ENCODE results near the gene PIK3C2B.

PIK3C2B gene

DNA sequence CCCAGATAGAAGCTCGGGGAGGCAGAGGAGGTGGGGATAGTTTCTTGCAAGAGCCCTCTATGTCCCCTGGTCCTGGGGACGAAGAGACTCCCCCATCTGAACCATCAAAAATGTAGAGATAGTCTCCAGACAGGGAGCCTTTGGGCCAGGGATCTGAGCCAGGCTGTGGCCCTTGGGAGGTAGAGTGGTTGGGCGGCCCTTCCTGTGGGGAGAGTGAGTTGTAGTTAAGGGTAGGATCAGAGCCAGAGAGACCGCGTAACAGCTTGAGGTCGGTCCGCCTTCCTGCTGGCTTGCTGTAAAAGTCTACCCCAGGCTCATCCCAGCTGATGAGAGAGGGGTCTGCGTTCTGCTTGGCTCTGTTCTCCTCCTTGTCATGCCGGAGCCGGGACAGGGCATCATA is 25.3 kb downstream of the PIK3C2B start:
- TF ChIP-seq L3MBTL2 (conservative IDR thresholded peaks at IDR 0.05), result no peak
- no peak for TF ChIP-seq SP1 (IDR thresholded peaks at IDR 0.05)
- TF ChIP-seq HDGF (IDR thresholded peaks at IDR 0.05; ENCODE audit: borderline replicate concordance), result no peak
- no peak for TF ChIP-seq LEF1 (IDR thresholded peaks at IDR 0.05; ENCODE audit: borderline replicate concordance)
- TF ChIP-seq ZNF384 (IDR thresholded peaks at IDR 0.05), result no peak
- no peak for TF ChIP-seq TARDBP (IDR thresholded peaks at IDR 0.05)
- no peak for TF ChIP-seq BHLHE40 (IDR thresholded peaks at IDR 0.05; ENCODE audit: borderline replicate concordance)
- no peak for TF ChIP-seq PKNOX1 (IDR thresholded peaks at IDR 0.05)
- TF ChIP-seq CTBP1 (IDR thresholded peaks at IDR 0.05; ENCODE audit: borderline replicate concordance), result no peak
- TF ChIP-seq FOXM1 (IDR thresholded peaks at IDR 0.05; ENCODE audit: borderline replicate concordance), result no peak
- TF ChIP-seq NFRKB (IDR thresholded peaks at IDR 0.05), result no peak
- ChIA-PET CTCF (no interaction called here), POLR2A (no interaction called here)
- no peak for DNase-seq (ENCODE audit: extremely low spot score)

GRCh38 chr1:204468766-204469302 is 25.8 kb downstream of the PIK3C2B start:
- POLR2A ChIA-PET, result no interaction called here
- CTCF ChIA-PET, result no interaction called here
- no peak for DNase-seq (ENCODE audit: extremely low spot score)
- no peak for TF ChIP-seq LEF1 (IDR thresholded peaks at IDR 0.05; ENCODE audit: borderline replicate concordance)
- TF ChIP-seq FOXM1 (IDR thresholded peaks at IDR 0.05; ENCODE audit: borderline replicate concordance), result no peak
- no peak for TF ChIP-seq NFRKB (IDR thresholded peaks at IDR 0.05)
- TF ChIP-seq BHLHE40 (IDR thresholded peaks at IDR 0.05; ENCODE audit: borderline replicate concordance), result no peak
- TF ChIP-seq SUZ12 (IDR thresholded peaks at IDR 0.05), result no peak
- no peak for TF ChIP-seq ELF4 (IDR thresholded peaks at IDR 0.05)
- no peak for TF ChIP-seq PKNOX1 (IDR thresholded peaks at IDR 0.05)
- no peak for TF ChIP-seq TARDBP (IDR thresholded peaks at IDR 0.05)
- TF ChIP-seq ARNT (IDR thresholded peaks at IDR 0.05), result no peak
- no peak for TF ChIP-seq FOXK2 (IDR thresholded peaks at IDR 0.05)

DNA sequence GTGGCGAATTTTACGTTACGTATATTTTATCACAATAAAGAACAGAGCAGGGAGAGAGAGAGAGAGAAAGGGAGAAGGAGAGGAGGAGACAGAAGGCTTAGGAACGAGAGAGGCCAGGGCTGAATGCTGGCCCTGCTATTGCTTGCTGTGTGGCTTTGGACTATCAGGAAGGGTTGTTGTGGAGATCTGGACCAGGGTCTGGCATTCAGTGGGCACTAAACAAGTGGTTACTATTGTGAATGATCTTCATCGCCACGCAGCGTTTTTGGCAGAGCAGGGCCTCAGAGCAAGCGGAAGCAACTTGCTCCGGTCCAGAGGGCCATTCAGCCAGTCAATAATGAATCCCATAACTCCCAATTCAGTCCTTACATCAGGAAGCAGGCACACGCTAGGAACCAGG is 26.4 kb downstream of the PIK3C2B start:
- ChIA-PET POLR2A (no interaction called here), CTCF (no interaction called here)
- TF ChIP-seq PKNOX1 (IDR thresholded peaks at IDR 0.05) (no peak), ZNF384 (IDR thresholded peaks at IDR 0.05) (no peak), NFRKB (IDR thresholded peaks at IDR 0.05) (no peak), FOXM1 (IDR thresholded peaks at IDR 0.05; ENCODE audit: borderline replicate concordance) (no peak), CTBP1 (IDR thresholded peaks at IDR 0.05; ENCODE audit: borderline replicate concordance) (no peak), L3MBTL2 (conservative IDR thresholded peaks at IDR 0.05) (no peak), FOXA1 (IDR thresholded peaks at IDR 0.05) (no peak), ARNT (IDR thresholded peaks at IDR 0.05) (no peak), ELF4 (IDR thresholded peaks at IDR 0.05) (no peak), HDGF (IDR thresholded peaks at IDR 0.05; ENCODE audit: borderline replicate concordance) (no peak), SP1 (IDR thresholded peaks at IDR 0.05) (no peak), SUZ12 (IDR thresholded peaks at IDR 0.05) (no peak), FOXK2 (IDR thresholded peaks at IDR 0.05) (no peak), TARDBP (IDR thresholded peaks at IDR 0.05) (no peak), BHLHE40 (IDR thresholded peaks at IDR 0.05; ENCODE audit: borderline replicate concordance) (no peak), LEF1 (IDR thresholded peaks at IDR 0.05; ENCODE audit: borderline replicate concordance) (no peak)
- DNase-seq (ENCODE audit: extremely low spot score), result no peak

DNA sequence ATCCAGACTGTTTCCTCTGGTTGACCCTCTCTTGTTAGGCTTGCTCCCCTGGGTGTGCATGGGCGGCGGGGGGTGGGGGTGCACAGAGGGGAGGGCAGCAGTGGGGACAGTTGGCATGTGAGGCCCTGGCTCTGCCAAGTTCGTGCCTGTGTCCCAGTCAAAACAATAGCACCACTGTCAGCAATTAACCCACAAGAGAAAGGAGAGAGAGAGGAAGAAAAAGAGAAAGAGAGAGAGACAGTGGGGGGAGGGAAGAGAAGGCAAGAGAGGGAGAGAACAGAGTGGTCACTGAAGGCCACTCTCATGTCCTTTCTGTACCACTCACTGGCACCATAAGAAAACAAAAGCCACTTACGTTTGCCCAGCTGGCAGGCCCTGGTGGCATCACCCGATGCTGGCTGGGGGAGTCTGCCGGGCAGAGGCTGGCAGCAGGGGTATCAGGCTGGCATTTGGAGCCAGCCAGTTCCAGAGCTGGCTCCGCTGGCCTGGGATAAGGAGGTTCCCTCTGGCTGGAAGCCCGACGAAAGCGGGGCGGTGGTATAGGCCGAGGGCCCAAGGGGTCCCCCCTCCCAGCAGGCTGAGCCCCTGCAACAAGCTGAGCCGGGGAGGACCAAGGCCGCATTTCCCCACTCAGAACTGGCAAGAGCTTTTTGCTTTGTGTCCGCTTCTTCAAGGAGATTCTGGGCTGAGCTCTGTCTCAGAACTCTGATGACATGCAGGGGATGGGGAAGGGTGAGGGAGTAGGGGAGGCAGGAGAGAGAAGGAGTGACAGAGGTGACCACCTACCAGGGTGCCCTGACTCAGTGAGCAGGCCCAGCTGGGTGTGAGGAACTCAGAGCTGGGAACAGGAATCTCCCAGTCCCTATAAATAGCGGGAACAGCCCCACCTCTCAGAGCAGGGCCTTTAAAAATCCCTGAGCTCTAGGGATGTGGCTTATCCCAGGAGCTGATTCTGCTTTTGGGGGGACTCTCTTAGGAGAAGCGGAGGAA is 27.9 kb downstream of the PIK3C2B start:
- TF ChIP-seq BHLHE40 (IDR thresholded peaks at IDR 0.05; ENCODE audit: borderline replicate concordance) (no peak), HDGF (IDR thresholded peaks at IDR 0.05; ENCODE audit: borderline replicate concordance) (no peak), LEF1 (IDR thresholded peaks at IDR 0.05; ENCODE audit: borderline replicate concordance) (no peak), FOXK2 (IDR thresholded peaks at IDR 0.05) (no peak), CTBP1 (IDR thresholded peaks at IDR 0.05; ENCODE audit: borderline replicate concordance) (no peak), ELF4 (IDR thresholded peaks at IDR 0.05) (no peak), SP1 (IDR thresholded peaks at IDR 0.05) (no peak), SUZ12 (IDR thresholded peaks at IDR 0.05) (no peak), ARNT (IDR thresholded peaks at IDR 0.05) (no peak), TARDBP (IDR thresholded peaks at IDR 0.05) (no peak), ZNF384 (IDR thresholded peaks at IDR 0.05) (no peak), FOXM1 (IDR thresholded peaks at IDR 0.05; ENCODE audit: borderline replicate concordance) (no peak), FOXA1 (IDR thresholded peaks at IDR 0.05) (no peak), NFRKB (IDR thresholded peaks at IDR 0.05) (no peak), PKNOX1 (IDR thresholded peaks at IDR 0.05) (no peak), L3MBTL2 (conservative IDR thresholded peaks at IDR 0.05) (no peak)
- DNase-seq (ENCODE audit: extremely low spot score), result no peak
- CTCF ChIA-PET, result interaction anchor here (1.0 to 2.0 kb wide), 2 partner anchors 20 to 33 kb away, joined by 3 to 10 read pairs; no protein-coding TSS in a partner anchor
- POLR2A ChIA-PET, result interaction anchor here (1.8 kb wide), 1 partner anchor 39 kb away, joined by 4 read pairs; no protein-coding TSS in a partner anchor
